Measurements from ENCODE around the gene PKHD1. TPM values are rescaled to one million over a fixed set of nuclear protein-coding genes. Genes with fewer than 3 reads are reported as not detected.

PKHD1 gene
- total RNA-seq, 1 donor from 2014 or later: 0.16 TPM

GRCh38 chr6:52089758-52090348 is 2.4 kb upstream of the PKHD1 start:
- Mint-ChIP-seq H3K27me3 (ENCODE audit: low read depth) (no peaks in the 10 kb centered on the region), H3K9me3 (no peaks in the 10 kb centered on the region), H3K4me3 (no peak overlapping the region), H3K36me3 (ENCODE audit: low read depth) (no peaks in the 10 kb centered on the region), H3K27ac (ENCODE audit: unreplicated experiment) (no peak overlapping the region), H3K4me1 (no peaks in the 10 kb centered on the region)
- no peak for TF ChIP-seq CTCF (conservative IDR thresholded peaks at IDR 0.05)
- no peak for DNase-seq (ENCODE audit: low read depth, low spot score)

GRCh38 chr6:52086741-52087140 is 672 bp downstream of the PKHD1 start:
- peaks cover 6% of the 10 kb centered on the region for H3K27me3 Mint-ChIP-seq (ENCODE audit: low read depth)
- DNase-seq (ENCODE audit: low read depth, low spot score): no peak
- no peak overlapping the region for H3K4me3 Mint-ChIP-seq
- no peaks in the 10 kb centered on the region for H3K9me3 Mint-ChIP-seq
- H3K27ac Mint-ChIP-seq (ENCODE audit: unreplicated experiment): no peak overlapping the region
- H3K36me3 Mint-ChIP-seq (ENCODE audit: low read depth): no peaks in the 10 kb centered on the region
- H3K4me1 Mint-ChIP-seq: no peaks in the 10 kb centered on the region
- no peak for TF ChIP-seq CTCF (conservative IDR thresholded peaks at IDR 0.05)

GRCh38 chr6:52081237-52081636 is 6.2 kb downstream of the PKHD1 start:
- Mint-ChIP-seq H3K36me3 (ENCODE audit: low read depth) (no peaks in the 10 kb centered on the region), H3K27me3 (ENCODE audit: low read depth) (peaks cover 16% of the 10 kb centered on the region), H3K27ac (ENCODE audit: unreplicated experiment) (no peak overlapping the region), H3K4me3 (no peak overlapping the region), H3K4me1 (no peaks in the 10 kb centered on the region), H3K9me3 (no peaks in the 10 kb centered on the region)
- no peak for DNase-seq (ENCODE audit: low read depth, low spot score)
- no peak for TF ChIP-seq CTCF (conservative IDR thresholded peaks at IDR 0.05)

GRCh38 chr6:52077961-52078625 is 9.3 kb downstream of the PKHD1 start:
- Mint-ChIP-seq H3K27me3 (ENCODE audit: low read depth) (peaks cover 16% of the 10 kb centered on the region), H3K27ac (ENCODE audit: unreplicated experiment) (no peak overlapping the region), H3K4me1 (no peaks in the 10 kb centered on the region), H3K36me3 (ENCODE audit: low read depth) (no peaks in the 10 kb centered on the region), H3K9me3 (no peaks in the 10 kb centered on the region), H3K4me3 (no peak overlapping the region)
- no peak for DNase-seq (ENCODE audit: low read depth, low spot score)
- no peak for TF ChIP-seq CTCF (conservative IDR thresholded peaks at IDR 0.05)

- Mint-ChIP-seq H3K27ac (ENCODE audit: unreplicated experiment) (no peak overlapping the region), H3K27me3 (ENCODE audit: low read depth) (peaks cover 14% of the 10 kb centered on the region), H3K9me3 (no peaks in the 10 kb centered on the region), H3K4me1 (no peaks in the 10 kb centered on the region), H3K36me3 (ENCODE audit: low read depth) (no peaks in the 10 kb centered on the region), H3K4me3 (no peak overlapping the region)
- TF ChIP-seq CTCF (conservative IDR thresholded peaks at IDR 0.05): no peak
- DNase-seq (ENCODE audit: low read depth, low spot score): no peak
Measured at GRCh38 chr6:52077180-52077884, 10.1 kb downstream of the PKHD1 start.

Measured in neural crest cell (in vitro differentiated cells).